Measurements from ENCODE around the gene CARMIL1. TPM values are rescaled to one million over a fixed set of nuclear protein-coding genes. Genes with fewer than 3 reads are reported as not detected.

The CARMIL1 gene
- total RNA-seq, 1 donor from 2014 or later = 30.4 TPM

DNA sequence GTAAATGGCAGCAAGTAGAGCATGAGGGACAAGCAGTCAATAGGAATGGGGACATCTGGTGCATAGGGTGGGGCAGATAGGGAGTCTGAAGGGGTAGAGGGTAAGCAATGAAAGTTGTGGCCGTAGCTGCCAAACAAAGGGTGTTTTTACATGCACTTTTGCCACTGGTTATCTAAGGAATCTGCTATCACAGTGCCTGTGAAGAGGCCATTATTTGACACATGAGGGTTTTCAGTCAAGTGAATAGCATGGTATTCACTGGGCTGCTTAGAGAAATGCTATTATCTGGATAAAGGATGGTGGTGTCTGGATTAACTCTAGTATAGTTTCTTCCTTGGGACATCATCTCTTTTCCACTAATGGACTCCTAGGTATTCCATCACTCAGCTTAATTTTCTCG lies 118.2 kb downstream of the CARMIL1 start:
- DNase-seq (no peak), ATAC-seq (no peak)
- intact Hi-C loops (cut with DNase I) = no loop called here
- Histone ChIP-seq H3K4me3 (no peak overlapping the region), H3K27me3 (ENCODE audit: low read depth) (no peaks in the 10 kb centered on the region), H3K27ac (no peak overlapping the region), H3K4me1 (peaks cover 6% of the 10 kb centered on the region), H3K9me3 (no peaks in the 10 kb centered on the region), H3K36me3 (no peaks in the 10 kb centered on the region)
- TF ChIP-seq, protein P1, sequence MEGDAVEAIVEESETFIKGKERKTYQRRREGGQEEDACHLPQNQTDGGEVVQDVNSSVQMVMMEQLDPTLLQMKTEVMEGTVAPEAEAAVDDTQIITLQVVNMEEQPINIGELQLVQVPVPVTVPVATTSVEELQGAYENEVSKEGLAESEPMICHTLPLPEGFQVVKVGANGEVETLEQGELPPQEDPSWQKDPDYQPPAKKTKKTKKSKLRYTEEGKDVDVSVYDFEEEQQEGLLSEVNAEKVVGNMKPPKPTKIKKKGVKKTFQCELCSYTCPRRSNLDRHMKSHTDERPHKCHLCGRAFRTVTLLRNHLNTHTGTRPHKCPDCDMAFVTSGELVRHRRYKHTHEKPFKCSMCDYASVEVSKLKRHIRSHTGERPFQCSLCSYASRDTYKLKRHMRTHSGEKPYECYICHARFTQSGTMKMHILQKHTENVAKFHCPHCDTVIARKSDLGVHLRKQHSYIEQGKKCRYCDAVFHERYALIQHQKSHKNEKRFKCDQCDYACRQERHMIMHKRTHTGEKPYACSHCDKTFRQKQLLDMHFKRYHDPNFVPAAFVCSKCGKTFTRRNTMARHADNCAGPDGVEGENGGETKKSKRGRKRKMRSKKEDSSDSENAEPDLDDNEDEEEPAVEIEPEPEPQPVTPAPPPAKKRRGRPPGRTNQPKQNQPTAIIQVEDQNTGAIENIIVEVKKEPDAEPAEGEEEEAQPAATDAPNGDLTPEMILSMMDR (IDR thresholded peaks at IDR 0.05) = no peak

DNA sequence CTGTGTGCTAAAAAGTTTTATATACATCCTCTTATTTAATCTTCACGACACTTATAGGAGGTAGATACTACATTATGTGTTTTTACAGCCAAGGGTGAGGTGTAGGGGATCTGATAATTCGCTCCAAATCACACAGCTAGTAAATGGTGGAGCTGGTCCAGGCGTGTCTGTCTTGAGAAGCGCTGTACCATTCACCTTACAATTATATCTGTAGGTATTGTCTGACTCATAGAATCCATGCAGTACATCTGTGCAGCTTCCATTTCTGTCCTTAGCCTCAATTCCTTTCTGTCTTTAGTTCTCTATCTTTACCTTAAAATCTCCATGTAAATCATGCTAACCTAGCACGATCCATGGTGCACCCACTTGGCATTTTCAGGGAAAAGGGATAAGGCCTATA lies 120.7 kb downstream of the CARMIL1 start:
- no peaks in the 10 kb centered on the region for H3K9me3 ChIP-seq
- no peak overlapping the region for H3K4me3 ChIP-seq
- peaks cover 10% of the 10 kb centered on the region for H3K4me1 ChIP-seq
- no peaks in the 10 kb centered on the region for H3K27me3 ChIP-seq (ENCODE audit: low read depth)
- no peak overlapping the region for H3K27ac ChIP-seq
- no peaks in the 10 kb centered on the region for H3K36me3 ChIP-seq
- ATAC-seq = no peak
- TF ChIP-seq, protein P1 (IDR thresholded peaks at IDR 0.05) = no peak
- no peak for DNase-seq
- intact Hi-C loops (cut with DNase I) = no loop called here

DNA sequence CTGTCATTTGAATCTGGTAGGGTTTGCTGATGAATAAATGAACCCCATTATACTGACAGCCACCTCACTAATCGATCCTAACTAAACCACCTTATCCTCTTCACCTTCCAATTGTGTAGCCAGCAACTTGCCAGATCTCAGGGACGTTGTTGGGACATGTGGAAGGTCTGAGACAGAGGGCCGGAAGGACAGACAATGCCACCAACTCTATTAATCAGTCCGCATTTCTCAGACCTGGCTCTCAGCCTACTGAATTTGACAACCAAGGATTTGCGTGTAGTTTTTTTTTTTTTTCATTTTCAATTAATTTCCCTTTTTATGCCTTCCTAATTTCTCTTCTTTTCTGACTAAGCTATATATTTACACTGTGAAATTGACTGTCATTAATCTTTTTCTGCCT lies 122.5 kb downstream of the CARMIL1 start:
- Histone ChIP-seq H3K9me3 (no peaks in the 10 kb centered on the region), H3K27me3 (ENCODE audit: low read depth) (no peaks in the 10 kb centered on the region), H3K4me3 (no peak overlapping the region), H3K4me1 (peaks cover 26% of the 10 kb centered on the region), H3K27ac (no peak overlapping the region), H3K36me3 (no peaks in the 10 kb centered on the region)
- no peak for DNase-seq
- intact Hi-C loops (cut with DNase I) = no loop called here
- TF ChIP-seq, protein P1 (IDR thresholded peaks at IDR 0.05) = no peak
- no peak for ATAC-seq

DNA sequence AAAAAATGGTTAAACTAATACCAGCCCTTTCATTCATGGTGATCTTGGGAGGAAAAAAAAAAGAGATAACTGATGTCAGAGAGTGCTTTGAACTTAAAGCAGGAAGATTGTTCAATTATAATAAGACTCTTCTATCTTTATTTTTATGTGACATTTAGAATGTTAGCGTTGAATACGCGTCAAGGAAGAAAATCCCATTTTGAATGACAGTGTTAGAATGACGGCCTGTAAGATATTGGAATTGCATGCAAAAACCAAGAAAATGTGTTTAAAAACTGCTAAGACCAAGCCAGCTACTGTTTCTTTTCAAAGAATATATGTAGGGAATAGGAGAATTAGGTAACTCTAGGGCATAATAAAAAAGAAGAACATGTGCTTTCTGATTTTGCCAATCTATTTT lies 123.0 kb downstream of the CARMIL1 start:
- H3K27ac ChIP-seq = no peak overlapping the region
- no peaks in the 10 kb centered on the region for H3K36me3 ChIP-seq
- TF ChIP-seq, protein P1 (IDR thresholded peaks at IDR 0.05) = no peak
- H3K4me3 ChIP-seq = no peak overlapping the region
- ATAC-seq = no peak
- no peaks in the 10 kb centered on the region for H3K9me3 ChIP-seq
- no peak for DNase-seq
- H3K27me3 ChIP-seq (ENCODE audit: low read depth) = no peaks in the 10 kb centered on the region
- H3K4me1 ChIP-seq = peaks cover 27% of the 10 kb centered on the region
- intact Hi-C loops (cut with DNase I) = no loop called here

DNA sequence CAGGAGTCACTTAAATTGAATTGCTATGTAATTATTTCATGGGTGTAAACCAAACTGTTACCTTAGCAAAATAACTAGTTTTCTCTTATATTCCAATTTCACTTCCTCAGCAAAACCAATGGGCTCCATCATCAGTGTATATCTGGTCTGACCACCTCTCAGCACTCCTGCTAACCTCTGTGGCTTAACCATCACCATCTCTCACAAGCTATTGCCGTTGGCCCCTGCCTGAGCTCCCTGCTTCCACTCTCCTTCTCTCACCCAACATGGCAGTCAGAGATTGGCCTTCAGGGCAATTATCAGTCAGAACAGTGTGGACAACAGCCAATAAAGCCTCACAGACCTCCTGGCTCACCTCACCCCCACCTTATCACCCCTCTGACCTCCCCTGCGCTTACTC lies 124.0 kb downstream of the CARMIL1 start:
- peaks cover 34% of the 10 kb centered on the region for H3K4me1 ChIP-seq

More for the DNA sequence above, 124.0 kb downstream of the CARMIL1 start:
- DNase-seq = no peak
- no peaks in the 10 kb centered on the region for H3K27me3 ChIP-seq (ENCODE audit: low read depth)
- ATAC-seq = no peak
- H3K4me3 ChIP-seq = no peak overlapping the region
- H3K36me3 ChIP-seq = no peaks in the 10 kb centered on the region
- TF ChIP-seq, protein P1 (IDR thresholded peaks at IDR 0.05) = no peak
- intact Hi-C loops (cut with DNase I) = no loop called here
- H3K9me3 ChIP-seq = no peaks in the 10 kb centered on the region
- no peak overlapping the region for H3K27ac ChIP-seq

All from lower lobe of right lung (tissue), 2 donors.